Lower leg skin (tissue), 4 donors: Measurements from ENCODE around the gene NR2E1. TPM values are rescaled to one million over a fixed set of nuclear protein-coding genes. Genes with fewer than 3 reads are reported as not detected.

Experiments
- DNase-seq, 2 donors: peaks; one replicate each; pipeline ENCODE4 v3.0.0-alpha.2; 2019; ENCODE audit warnings: low spot score in 2 of 2
- H3K4me3 ChIP-seq: fragments of 200-600 bp; sonication (generic); 2 replicates; pipeline ENCODE4 v1.5.1; 2017; ENCODE audit warnings: mild to moderate bottlenecking, low read depth; ENCODE audit not compliant: poor library complexity, severe bottlenecking
- CTCF ChIP-seq, 3 donors: fragments of 450-650 bp; IDR thresholded peaks; one replicate each; pipeline ENCODE4 v1.5.1; 2016; ENCODE audit warnings: antibody characterized with exemption in 3 of 3, mild to moderate bottlenecking in 3 of 3, moderate library complexity in 2 of 3
- POLR2A ChIP-seq, 2 donors: fragments of 450-650 bp; IDR thresholded peaks; one replicate each; pipeline ENCODE4 v1.6.1; 2016 to 2017; ENCODE audit warnings: antibody characterized with exemption in 2 of 2, mild to moderate bottlenecking in 1 of 2, moderate library complexity in 1 of 2
- WGBS, 2 donors: methylation state at CpG; one replicate each; pipeline ENCODE4 v1.1.5; 2018; 5-methylcytosine and 5-hydroxymethylcytosine counted together
- intact Hi-C: fragments of 100-400 bp; cut with DNase I; formaldehyde crosslinking; loops from one replicate; pipeline ENCODE4 v1.15.0; 2023; ENCODE audit warnings: low total_unique reads
- total RNA-seq, 4 donors: library from RNA; depleted of rRNA; stranded (reverse); fragments of >200 nt; gene quantifications; one replicate each; pipeline ENCODE4 v1.1.0, GENCODE V29; 2016

NR2E1 gene
- total RNA-seq, 4 donors from 2014 or later: not detected

GRCh38 chr6:108166664-108167448 lies 1.0 kb downstream of the NR2E1 start:
- H3K4me3 ChIP-seq: no peak overlapping the region
- 11 to 24% methylated on average over 20 to 40 of the region's 58 CpGs for WGBS, 2 donors
- DNase-seq: no peak
- intact Hi-C loops: no loop called here
- TF ChIP-seq CTCF (IDR thresholded peaks at IDR 0.05) (no peak), POLR2A (IDR thresholded peaks at IDR 0.05) (no peak)

GRCh38 chr6:108167449-108168089 lies 1.7 kb downstream of the NR2E1 start:
- 24 to 26% methylated on average over 31 to 35 of the region's 35 CpGs for WGBS, 2 donors
- TF ChIP-seq POLR2A (IDR thresholded peaks at IDR 0.05) (no peak), CTCF (IDR thresholded peaks at IDR 0.05) (no peak)
- no peak for DNase-seq
- intact Hi-C loops: no loop called here
- H3K4me3 ChIP-seq: no peak overlapping the region

- H3K4me3 ChIP-seq: no peak overlapping the region
- 18 to 26% methylated on average over 22 of the region's 23 CpGs for whole genome bisulfite sequencing, 2 donors
- no peak for DNase-seq
- intact Hi-C loops: no loop called here
- TF ChIP-seq CTCF (IDR thresholded peaks at IDR 0.05) (no peak), POLR2A (IDR thresholded peaks at IDR 0.05) (no peak)
These were observed 2.3 kb downstream of the NR2E1 start for GRCh38 chr6:108168090-108168463.

- TF ChIP-seq POLR2A (IDR thresholded peaks at IDR 0.05) (no peak), CTCF (IDR thresholded peaks at IDR 0.05) (no peak)
- H3K4me3 ChIP-seq: no peak overlapping the region
- no peak for DNase-seq
- 3 to 4% methylated on average over 30 to 47 of the region's 63 CpGs for WGBS, 2 donors
- intact Hi-C loops: no loop called here
These were observed 3.0 kb downstream of the NR2E1 start for GRCh38 chr6:108168501-108169463.

GRCh38 chr6:108169464-108170331 lies 3.9 kb downstream of the NR2E1 start:
- TF ChIP-seq CTCF (IDR thresholded peaks at IDR 0.05): no peak
- no peak for TF ChIP-seq POLR2A (IDR thresholded peaks at IDR 0.05)
- intact Hi-C loops: no loop called here
- DNase-seq: no peak
- 7 to 13% methylated on average over 37 to 48 of the region's 55 CpGs for WGBS, 2 donors
- no peak overlapping the region for H3K4me3 ChIP-seq
